ENCODE measurements around the gene SPG7.
A peak's percentile ranks its signal among the peaks of the same experiment; 100 is the strongest.

The SPG7 gene

GRCh38 chr16:89572073-89572484 lies 63.9 kb downstream of the SPG7 start (continued):
- TF ChIP-seq HIC1 (tag by site-specific recombination; IDR thresholded peaks at IDR 0.05) = no peak
- TF ChIP-seq ZNF449 (tag by site-specific recombination; IDR thresholded peaks at IDR 0.05) = no peak
- TF ChIP-seq ZNF324 (tag by site-specific recombination; IDR thresholded peaks at IDR 0.05) = no peak
- TF ChIP-seq ZBTB6 (tag by site-specific recombination; IDR thresholded peaks at IDR 0.05) = no peak
- TF ChIP-seq ZNF548 (tag by site-specific recombination; IDR thresholded peaks at IDR 0.05) = no peak
- TF ChIP-seq ZXDB (tag by site-specific recombination; IDR thresholded peaks at IDR 0.05) = no peak
- no peak for TF ChIP-seq IKZF3 (tag by site-specific recombination; IDR thresholded peaks at IDR 0.05)
- no peak for TF ChIP-seq ZNF776 (tag by site-specific recombination; IDR thresholded peaks at IDR 0.05; ENCODE audit: borderline replicate concordance)
- TF ChIP-seq ZNF555 (tag by site-specific recombination; conservative IDR thresholded peaks at IDR 0.05) = no peak
- TF ChIP-seq OSR2 (tag by site-specific recombination; IDR thresholded peaks at IDR 0.05) = no peak
- no peak for TF ChIP-seq ZNF140 (tag by site-specific recombination; IDR thresholded peaks at IDR 0.05)
- TF ChIP-seq BCL6B (tag by site-specific recombination; IDR thresholded peaks at IDR 0.05) = no peak

- H3K36me3 ChIP-seq (ENCODE audit: control insufficient read depth in 2 of 2, insufficient read depth in 1 of 2, low read length in 2 of 2) = peaks cover 0 to 3% of the 10 kb centered on the region in 2 experiments; a peak in 1 of 3 replicates
- POLR2A ChIA-PET = no interaction called here
- no peak overlapping the region for H3K4me3 ChIP-seq (ENCODE audit: low read depth, low read length)
- H3K4me1 ChIP-seq (ENCODE audit: control insufficient read depth, insufficient read depth, low read length) = no peaks in the 10 kb centered on the region
- CTCF ChIA-PET = no interaction called here
- no peak overlapping the region for H3K27ac ChIP-seq (ENCODE audit: extremely low read depth, low read depth, low read length)
- H3K9me3 ChIP-seq (ENCODE audit: control insufficient read depth, insufficient read depth, low read depth, low read length) = no peaks in the 10 kb centered on the region
- no peak for TF ChIP-seq ZNF629 (tag by site-specific recombination; IDR thresholded peaks at IDR 0.05)
- 0 out of 2 replicates have a peak, but pooled peaks have one; percentile 31 for TF ChIP-seq ZNF600 (tag by site-specific recombination; IDR thresholded peaks at IDR 0.05)
- TF ChIP-seq ZNF398 (tag by site-specific recombination; IDR thresholded peaks at IDR 0.05) = no peak
Observed at GRCh38 chr16:89572485-89573205, 64.4 kb downstream of the SPG7 start.

Data from HEK293 (cell line).